Astrocyte of the spinal cord (primary cell): ENCODE data around the gene HDLBP.

Experiments
- DNase-seq: peaks from one replicate; pipeline ENCODE4 v3.0.0; 2011; ENCODE audit warnings: low read depth, low spot score
- H3K4me3 ChIP-seq: 2 replicates; pipeline ENCODE4 v1.5.1; 2011; ENCODE audit warnings: low read depth, mild to moderate bottlenecking, low read length, moderate library complexity
- in situ Hi-C: cut with HindIII; loops from 2 replicates; pipeline ENCODE4 v1.10.0; 2017; ENCODE audit warnings: low sequenced_read_pairs
- TF ChIP-seq, protein P1 (sequence below): IDR thresholded peaks from 2 replicates; pipeline ENCODE4 v1.5.1; 2012; ENCODE audit warnings: low read depth, mild to moderate bottlenecking, low read length, inconsistent platforms

HDLBP gene

GRCh38 chr2:241226723-241227572 lies 88.5 kb downstream of the HDLBP start:
- TF ChIP-seq, protein P1, sequence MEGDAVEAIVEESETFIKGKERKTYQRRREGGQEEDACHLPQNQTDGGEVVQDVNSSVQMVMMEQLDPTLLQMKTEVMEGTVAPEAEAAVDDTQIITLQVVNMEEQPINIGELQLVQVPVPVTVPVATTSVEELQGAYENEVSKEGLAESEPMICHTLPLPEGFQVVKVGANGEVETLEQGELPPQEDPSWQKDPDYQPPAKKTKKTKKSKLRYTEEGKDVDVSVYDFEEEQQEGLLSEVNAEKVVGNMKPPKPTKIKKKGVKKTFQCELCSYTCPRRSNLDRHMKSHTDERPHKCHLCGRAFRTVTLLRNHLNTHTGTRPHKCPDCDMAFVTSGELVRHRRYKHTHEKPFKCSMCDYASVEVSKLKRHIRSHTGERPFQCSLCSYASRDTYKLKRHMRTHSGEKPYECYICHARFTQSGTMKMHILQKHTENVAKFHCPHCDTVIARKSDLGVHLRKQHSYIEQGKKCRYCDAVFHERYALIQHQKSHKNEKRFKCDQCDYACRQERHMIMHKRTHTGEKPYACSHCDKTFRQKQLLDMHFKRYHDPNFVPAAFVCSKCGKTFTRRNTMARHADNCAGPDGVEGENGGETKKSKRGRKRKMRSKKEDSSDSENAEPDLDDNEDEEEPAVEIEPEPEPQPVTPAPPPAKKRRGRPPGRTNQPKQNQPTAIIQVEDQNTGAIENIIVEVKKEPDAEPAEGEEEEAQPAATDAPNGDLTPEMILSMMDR = no peak
- H3K4me3 ChIP-seq = no peak overlapping the region
- DNase-seq = no peak
- in situ Hi-C loops = no loop called here

GRCh38 chr2:241225983-241226382 lies 89.5 kb downstream of the HDLBP start:
- TF ChIP-seq, protein P1 = no peak
- H3K4me3 ChIP-seq = no peak overlapping the region
- in situ Hi-C loops = no loop called here
- DNase-seq = no peak

DNA sequence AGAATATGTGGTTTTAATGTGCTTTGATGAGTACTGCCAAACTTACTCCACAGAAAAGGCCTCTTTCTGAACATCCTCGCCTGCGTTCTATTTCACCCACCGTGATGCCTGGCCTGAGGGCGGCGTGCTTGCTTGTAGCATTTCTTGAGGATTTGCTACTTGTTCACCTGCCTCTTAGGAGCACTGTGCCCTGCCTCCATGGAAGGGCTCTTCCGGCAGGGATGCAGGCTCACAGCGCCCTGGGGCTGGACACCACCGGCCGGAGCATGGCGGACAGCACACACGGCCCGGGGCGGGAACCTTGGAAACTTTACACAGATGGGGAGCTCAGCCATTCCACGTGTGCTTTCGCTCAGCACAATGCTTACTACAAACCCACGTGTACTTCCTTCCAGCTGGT lies 89.9 kb downstream of the HDLBP start:
- in situ Hi-C loops = no loop called here
- no peak for DNase-seq
- TF ChIP-seq, protein P1 = no peak
- H3K4me3 ChIP-seq = no peak overlapping the region

- in situ Hi-C loops = no loop called here
Measured at GRCh38 chr2:241224851-241225438, 90.5 kb downstream of the HDLBP start.

DNA sequence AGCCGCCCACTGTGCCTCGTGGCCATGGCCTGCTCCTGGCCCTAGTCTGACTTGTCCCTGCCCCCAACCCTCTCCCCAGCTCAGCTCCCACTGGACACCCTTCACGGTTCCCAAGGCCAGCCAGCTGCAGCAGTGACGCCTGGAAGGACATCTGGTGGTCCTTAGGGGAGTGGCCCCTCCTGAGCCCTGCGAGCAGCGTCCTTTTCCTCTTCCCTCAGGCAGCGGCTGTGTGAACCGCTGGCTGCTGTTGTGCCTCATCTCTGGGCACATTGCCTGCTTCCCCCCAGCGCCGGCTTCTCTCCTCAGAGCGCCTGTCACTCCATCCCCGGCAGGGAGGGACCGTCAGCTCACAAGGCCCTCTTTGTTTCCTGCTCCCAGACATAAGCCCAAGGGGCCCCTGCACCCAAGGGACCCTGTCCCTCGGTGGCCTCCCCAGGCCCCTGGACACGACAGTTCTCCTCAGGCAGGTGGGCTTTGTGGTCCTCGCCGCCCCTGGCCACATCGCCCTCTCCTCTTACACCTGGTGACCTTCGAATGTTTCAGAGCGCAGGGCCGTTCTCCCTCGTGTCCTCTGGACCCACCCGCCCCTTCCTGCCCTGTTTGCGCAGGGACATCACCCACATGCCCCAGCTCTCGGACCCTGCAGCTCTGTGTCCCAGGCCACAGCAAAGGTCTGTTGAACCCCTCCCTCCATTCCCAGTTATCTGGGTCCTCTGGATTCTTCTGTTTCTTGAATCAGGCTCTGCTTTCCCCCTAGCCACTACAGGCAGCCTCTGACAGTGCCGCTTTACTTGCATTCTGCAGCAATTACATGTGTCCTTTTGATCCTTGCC lies 91.2 kb downstream of the HDLBP start:
- no peak overlapping the region for H3K4me3 ChIP-seq
- TF ChIP-seq, protein P1 = peak; percentile 12
- peak; percentile 51 for DNase-seq
- in situ Hi-C loops = no loop called here

More at GRCh38 chr2:241224851-241225438, 90.5 kb downstream of the HDLBP start:
- no peak for DNase-seq
- no peak overlapping the region for H3K4me3 ChIP-seq
- TF ChIP-seq, protein P1 = no peak

- no peak overlapping the region for H3K4me3 ChIP-seq
- DNase-seq = no peak
- TF ChIP-seq, protein P1 = no peak
- in situ Hi-C loops = no loop called here
Measured at GRCh38 chr2:241223211-241224017, 92.1 kb downstream of the HDLBP start.
